ENCODE data around the gene SESTD1. TPM values are rescaled to one million over a fixed set of nuclear protein-coding genes. Genes with fewer than 3 reads are reported as not detected.

SESTD1 gene
- total RNA-seq, 3 donors from 2014 or later: 54.1 to 137 (median 54.9) TPM

- Histone ChIP-seq H3K27me3 (no peaks in the 10 kb centered on the region), H3K9me3 (peaks cover 0 to 15% of the 10 kb centered on the region in 2 donors), H3K36me3 (no peaks in the 10 kb centered on the region), H3K4me3 (no peak overlapping the region), H3K4me1 (no peaks in the 10 kb centered on the region), H3K27ac (no peak overlapping the region)
- no peak for DNase-seq (ENCODE audit: low spot score in 2 of 2)
- no peak for TF ChIP-seq POLR2A (IDR thresholded peaks at IDR 0.05)
- TF ChIP-seq POLR2AphosphoS5 (IDR thresholded peaks at IDR 0.05): no peak
- no peak for TF ChIP-seq CTCF (IDR thresholded peaks at IDR 0.05)
- intact Hi-C loops (cut with DNase I; ENCODE audit: low total_unique reads): no loop called here
Measured at GRCh38 chr2:179193759-179194394, 70.8 kb downstream of the SESTD1 start.

GRCh38 chr2:179191110-179191509 lies 73.5 kb downstream of the SESTD1 start:
- intact Hi-C loops (cut with DNase I; ENCODE audit: low total_unique reads): no loop called here
- Histone ChIP-seq H3K27me3 (no peaks in the 10 kb centered on the region), H3K27ac (no peak overlapping the region), H3K9me3 (peaks cover 0 to 15% of the 10 kb centered on the region in 2 donors), H3K36me3 (no peaks in the 10 kb centered on the region), H3K4me3 (no peak overlapping the region), H3K4me1 (no peaks in the 10 kb centered on the region)
- TF ChIP-seq POLR2AphosphoS5 (IDR thresholded peaks at IDR 0.05) (no peak), POLR2A (IDR thresholded peaks at IDR 0.05) (no peak), CTCF (IDR thresholded peaks at IDR 0.05) (no peak)
- no peak for DNase-seq (ENCODE audit: low spot score in 2 of 2)

- intact Hi-C loops (cut with DNase I; ENCODE audit: low total_unique reads): no loop called here
Measured at GRCh38 chr2:179186126-179186525, 78.5 kb downstream of the SESTD1 start.

GRCh38 chr2:179184610-179185009 lies 80.0 kb downstream of the SESTD1 start:
- DNase-seq (ENCODE audit: low spot score in 2 of 2): no peak
- intact Hi-C loops (cut with DNase I; ENCODE audit: low total_unique reads): no loop called here
- H3K27ac ChIP-seq: no peak overlapping the region
- no peaks in the 10 kb centered on the region for H3K4me1 ChIP-seq
- no peaks in the 10 kb centered on the region for H3K36me3 ChIP-seq
- no peak overlapping the region for H3K4me3 ChIP-seq
- no peaks in the 10 kb centered on the region for H3K27me3 ChIP-seq
- TF ChIP-seq POLR2A (IDR thresholded peaks at IDR 0.05) (no peak), CTCF (IDR thresholded peaks at IDR 0.05) (no peak), POLR2AphosphoS5 (IDR thresholded peaks at IDR 0.05) (no peak)
- H3K9me3 ChIP-seq: peaks cover 0 to 6% of the 10 kb centered on the region in 2 donors

More at GRCh38 chr2:179186126-179186525, 78.5 kb downstream of the SESTD1 start:
- H3K27me3 ChIP-seq: no peaks in the 10 kb centered on the region
- peaks cover 0 to 15% of the 10 kb centered on the region in 2 donors for H3K9me3 ChIP-seq
- no peaks in the 10 kb centered on the region for H3K4me1 ChIP-seq
- H3K27ac ChIP-seq: no peak overlapping the region
- DNase-seq (ENCODE audit: low spot score in 2 of 2): no peak
- H3K36me3 ChIP-seq: no peaks in the 10 kb centered on the region
- no peak overlapping the region for H3K4me3 ChIP-seq
- no peak for TF ChIP-seq POLR2A (IDR thresholded peaks at IDR 0.05)
- no peak for TF ChIP-seq CTCF (IDR thresholded peaks at IDR 0.05)
- no peak for TF ChIP-seq POLR2AphosphoS5 (IDR thresholded peaks at IDR 0.05)

GRCh38 chr2:179181002-179181401 lies 83.6 kb downstream of the SESTD1 start:
- intact Hi-C loops (cut with DNase I; ENCODE audit: low total_unique reads): no loop called here
- no peak for TF ChIP-seq CTCF (IDR thresholded peaks at IDR 0.05)
- Histone ChIP-seq H3K4me3 (no peak overlapping the region), H3K9me3 (no peaks in the 10 kb centered on the region), H3K4me1 (no peaks in the 10 kb centered on the region), H3K27ac (no peak overlapping the region), H3K27me3 (no peaks in the 10 kb centered on the region), H3K36me3 (no peaks in the 10 kb centered on the region)
- DNase-seq (ENCODE audit: low spot score in 2 of 2): no peak
